Measurements from ENCODE around the gene GAD2.
A peak's percentile ranks its signal among the peaks of the same experiment; 100 is the strongest.

Gene GAD2

DNA sequence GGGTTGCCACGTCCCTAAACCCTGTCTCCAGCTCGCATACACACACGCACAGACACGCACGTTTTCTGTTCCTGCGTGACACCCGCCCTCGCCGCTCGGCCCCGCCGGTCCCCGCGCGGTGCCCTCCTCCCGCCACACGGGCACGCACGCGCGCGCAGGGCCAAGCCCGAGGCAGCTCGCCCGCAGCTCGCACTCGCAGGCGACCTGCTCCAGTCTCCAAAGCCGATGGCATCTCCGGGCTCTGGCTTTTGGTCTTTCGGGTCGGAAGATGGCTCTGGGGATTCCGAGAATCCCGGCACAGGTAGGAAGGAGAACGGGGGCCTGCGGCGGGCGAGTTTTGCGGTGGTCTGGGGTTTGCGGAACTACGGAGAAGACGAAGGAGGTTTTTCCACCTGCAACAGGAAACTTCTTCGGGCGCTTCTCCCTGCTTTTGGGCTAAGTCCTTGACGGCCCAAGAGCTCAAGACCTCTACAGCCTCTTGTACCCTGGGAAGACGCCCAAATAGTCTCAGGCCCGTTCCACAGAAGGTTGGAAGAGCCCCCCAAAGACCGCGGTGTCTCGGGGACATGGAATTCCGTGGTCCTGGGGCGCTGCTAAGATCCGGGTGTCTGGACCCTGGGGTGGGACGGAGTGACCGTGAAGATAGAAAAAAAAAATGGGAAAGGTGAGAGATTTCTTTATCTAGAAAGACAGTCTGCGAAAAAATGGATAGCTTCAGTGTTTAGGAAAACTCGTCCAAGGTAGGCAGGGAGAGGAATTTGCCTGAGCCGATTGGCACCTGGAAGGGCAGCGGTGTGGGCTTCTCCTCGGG is at the start of gene GAD2:
GAD2 (plus strand) TSS at position 190 of the 811 bp plus-strand sequence; CDS start at position 226, 36 bp downstream.
- peak in 1 of 10 donors; percentile 69 for DNase-seq
- intact Hi-C loops (cut with DNase I): no loop called here

DNA sequence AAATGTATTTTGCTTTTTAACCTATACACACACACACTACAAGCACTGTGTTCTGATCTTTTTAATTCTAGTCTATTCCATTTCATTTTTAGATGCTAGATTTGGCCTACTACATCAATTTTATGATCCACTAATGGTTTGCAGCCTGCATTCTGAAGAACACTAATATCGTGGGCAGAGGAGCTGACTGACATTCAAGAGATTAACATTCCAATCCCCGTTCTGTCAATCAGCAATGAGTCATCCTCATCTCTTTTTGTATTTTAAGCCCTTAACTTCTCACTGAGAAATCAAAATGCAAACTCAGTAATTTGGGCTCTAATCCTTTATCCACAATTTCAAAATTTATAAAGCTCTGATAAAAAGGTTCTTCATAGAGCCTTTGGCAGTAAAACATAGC is 47.1 kb upstream of the GAD2 start:
- intact Hi-C loops (cut with DNase I): no loop called here
- no peak for DNase-seq

DNA sequence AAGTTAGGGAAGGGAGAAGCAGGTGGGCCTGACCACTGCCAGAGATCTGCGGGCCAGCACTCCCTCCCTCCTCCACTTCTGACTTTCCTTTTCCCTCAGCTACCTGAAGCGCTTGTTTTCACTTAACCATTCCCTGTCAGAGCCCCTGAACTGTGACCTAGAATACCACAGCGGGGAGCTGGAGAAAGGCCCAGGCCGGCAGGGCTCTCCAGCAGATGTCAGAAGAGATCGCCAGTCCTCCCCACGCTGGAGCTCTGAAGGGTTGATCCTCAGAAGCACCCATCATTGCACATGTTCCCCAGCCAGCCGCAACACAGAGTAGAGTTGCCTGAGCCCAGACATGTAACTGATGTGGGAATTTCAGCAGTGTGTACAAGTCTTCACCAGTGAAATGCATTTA is 44.4 kb upstream of the GAD2 start:
- no peak for DNase-seq
- intact Hi-C loops (cut with DNase I): no loop called here

DNA sequence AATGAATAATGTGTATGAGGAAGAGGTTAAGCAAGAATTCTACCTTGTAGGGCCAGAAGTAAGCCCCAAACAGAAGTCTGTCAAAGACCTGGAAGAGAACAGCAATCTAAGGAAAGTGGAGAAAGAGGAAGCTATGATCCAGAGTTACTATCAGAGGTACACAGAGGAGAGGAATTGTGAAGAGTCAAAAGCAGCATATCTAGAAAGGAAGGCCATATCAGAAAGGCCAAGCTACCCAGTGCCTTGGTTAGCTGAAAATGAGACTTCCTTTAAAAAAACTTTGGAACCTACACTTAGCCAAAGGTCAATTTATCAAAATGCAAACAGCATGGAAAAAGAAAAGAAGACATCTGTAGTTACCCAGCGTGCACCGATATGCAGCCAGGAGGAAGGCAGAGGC is 42.7 kb upstream of the GAD2 start:
- intact Hi-C loops (cut with DNase I): no loop called here
- DNase-seq: no peak

DNA sequence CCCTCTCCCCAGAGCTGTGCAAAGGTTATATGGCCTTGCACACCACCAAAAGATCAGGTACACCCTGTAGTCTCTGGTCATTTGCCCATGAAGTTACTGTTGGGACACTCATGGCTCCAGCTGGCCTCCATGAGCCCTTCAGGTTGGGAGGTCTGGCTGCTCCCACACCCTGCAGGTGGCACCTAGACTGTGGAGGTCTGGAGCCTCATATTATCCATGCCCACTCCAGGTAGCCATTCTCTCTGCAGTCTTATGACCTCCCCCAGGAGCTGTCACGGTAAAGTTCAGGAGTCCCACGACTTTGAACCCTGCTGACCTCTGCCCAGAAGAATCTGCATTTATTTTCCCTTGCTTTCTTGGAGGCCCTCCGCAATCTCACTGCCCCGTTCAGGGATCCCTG is 39.2 kb upstream of the GAD2 start:
- DNase-seq: no peak
- intact Hi-C loops (cut with DNase I): no loop called here

DNA sequence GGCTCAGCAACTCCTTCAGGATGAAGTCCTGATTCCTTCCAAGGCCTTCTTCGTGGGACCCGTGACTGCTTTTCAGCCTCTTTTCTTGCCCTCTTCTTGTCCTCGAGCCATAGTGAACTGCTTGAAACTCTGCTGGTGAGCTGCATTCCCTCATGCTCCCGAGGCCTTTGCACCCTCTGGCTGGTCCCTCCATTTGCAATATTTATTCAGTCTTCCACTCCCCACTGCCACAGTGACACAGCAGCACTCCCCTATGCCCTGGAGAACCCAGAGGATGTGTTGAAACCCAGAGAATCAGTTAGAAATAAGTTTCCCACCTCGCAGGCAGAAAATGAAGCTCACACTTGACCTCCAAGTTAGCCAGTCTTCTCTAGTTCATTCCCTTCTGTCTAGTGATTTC is 22.3 kb upstream of the GAD2 start:
- intact Hi-C loops (cut with DNase I): no loop called here
- no peak for DNase-seq

DNA sequence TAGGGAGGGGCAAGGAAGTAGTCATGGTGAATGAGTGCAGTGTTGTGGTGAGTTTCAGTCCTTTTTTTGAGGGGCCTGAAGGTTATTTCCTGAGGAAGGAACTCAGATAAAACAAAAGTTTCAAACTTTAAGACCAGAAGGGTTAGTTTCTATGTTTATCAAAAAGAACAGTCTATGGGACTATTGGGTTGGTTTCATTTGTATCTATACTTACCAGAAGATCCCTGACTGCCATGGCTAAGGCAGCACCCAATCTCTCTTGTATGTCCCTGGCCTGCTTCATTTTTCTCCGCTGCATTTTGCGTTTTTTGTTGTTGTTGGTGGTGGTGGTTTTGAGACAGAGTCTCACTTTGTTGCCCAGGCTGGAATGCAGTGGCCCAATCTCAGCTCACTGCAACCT is 19.3 kb upstream of the GAD2 start:
- intact Hi-C loops (cut with DNase I): no loop called here
- DNase-seq: no peak

DNA sequence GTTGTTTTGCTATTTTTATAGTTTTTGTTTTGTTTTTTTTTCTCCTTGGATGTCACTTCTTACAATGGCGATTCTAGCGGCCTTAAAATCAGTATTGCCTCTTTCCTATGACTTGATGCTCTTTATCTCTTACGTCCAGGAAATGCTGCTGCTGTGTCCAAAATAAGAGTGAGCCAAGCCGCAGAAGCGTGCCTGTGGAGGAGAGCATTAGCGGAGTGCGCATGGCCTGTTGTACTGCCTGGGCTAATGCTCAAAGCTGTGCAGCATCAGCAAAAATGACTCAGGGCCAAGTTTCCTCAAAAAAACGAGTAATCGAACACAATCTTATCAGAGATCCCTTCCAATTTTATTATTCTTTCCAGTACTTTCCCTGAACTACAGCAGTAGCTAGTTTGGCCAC is 18.5 kb upstream of the GAD2 start:
- intact Hi-C loops (cut with DNase I): no loop called here
- no peak for DNase-seq

DNA sequence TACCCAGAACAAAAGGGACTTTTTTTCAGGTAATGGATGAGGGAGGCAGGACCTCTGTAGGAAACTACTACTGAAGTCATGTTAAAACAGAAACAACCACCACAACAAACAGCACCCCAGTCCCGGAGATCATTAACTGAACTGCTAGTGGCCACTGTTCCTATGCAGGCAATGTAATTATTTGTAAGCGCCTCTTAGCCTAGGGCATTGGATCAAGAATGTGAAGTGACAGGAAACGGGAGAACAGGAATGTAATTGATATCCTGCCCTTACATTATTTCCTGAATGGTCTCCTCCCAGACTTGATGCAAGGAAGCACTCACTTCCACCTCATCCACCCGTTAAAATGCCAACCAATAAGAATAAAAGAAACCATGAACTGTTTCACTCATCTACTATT is 16.7 kb upstream of the GAD2 start:
- DNase-seq: no peak
- intact Hi-C loops (cut with DNase I): no loop called here

DNA sequence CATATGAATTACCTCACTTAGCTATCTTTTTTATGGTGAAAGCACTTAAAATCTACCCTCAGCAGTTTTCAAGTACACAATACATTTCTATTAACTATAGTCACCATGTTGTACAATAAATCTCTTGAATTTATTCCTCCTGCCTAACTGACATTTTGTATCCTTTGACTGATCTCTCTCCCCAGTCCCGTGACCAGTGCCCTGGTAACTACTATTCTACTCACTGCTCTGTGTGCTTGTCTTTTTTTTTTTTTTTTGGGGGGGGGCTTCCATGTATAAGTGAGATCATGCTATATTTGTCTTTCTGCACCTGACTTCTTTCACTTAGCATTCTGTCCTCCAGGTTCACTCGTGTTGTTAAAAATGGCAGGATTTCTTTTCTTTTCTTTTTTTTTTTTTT is 11.4 kb upstream of the GAD2 start:
- DNase-seq: no peak
- intact Hi-C loops (cut with DNase I): no loop called here

DNA sequence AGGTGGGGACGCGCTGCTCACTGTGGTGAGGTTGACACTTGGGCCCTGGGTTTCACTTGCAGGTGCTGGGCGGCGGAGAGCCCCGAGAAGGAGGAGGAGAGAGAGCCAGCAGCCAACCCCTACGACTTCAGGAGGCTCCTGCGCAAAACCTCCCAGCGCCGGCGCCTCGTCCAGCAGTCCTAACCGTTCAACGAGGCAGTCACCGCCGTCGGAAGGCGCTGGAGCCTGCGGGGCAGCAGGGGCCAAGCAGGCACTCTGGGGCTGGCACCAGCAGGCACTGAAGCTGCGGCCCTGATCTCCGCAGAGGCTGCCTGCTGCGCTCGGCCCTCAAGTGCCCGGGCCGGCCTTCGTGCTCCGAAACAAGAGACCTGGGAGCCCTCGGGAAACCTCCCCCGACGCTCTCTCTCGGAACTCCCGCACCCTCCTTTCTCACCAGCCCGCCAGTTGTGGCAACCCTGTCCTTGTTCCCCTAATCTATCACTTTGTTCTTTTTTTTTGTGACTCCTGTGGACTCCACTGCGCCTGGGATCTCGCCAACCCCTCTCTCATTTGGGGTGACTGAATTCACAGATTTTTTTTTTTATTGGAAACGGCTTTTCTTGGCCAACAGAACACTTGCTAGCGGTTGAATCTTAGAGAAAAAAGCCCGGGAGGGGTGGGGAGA is 4.7 kb upstream of the GAD2 start:
- DNase-seq: peak in 1 of 10 donors; percentile 60
- intact Hi-C loops (cut with DNase I): no loop called here

DNA sequence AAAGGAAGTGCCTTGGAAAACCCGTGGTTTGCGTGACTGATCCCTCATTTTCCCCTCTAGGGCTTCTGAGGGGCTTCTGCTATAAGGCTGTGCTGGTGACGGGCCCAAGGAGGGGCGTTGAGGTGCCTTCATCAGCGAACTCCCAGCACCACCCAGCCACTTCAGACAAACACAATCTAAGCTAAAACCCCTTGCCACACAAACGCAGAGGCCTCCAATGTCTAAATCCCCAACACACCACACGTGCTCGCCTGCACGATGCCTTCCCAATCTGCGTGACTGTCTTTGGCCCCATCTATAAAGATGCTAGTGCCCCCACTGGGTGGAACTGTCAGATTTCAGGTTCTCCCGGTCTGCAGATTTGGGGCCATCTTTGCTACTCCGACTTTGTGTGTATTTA is 4.1 kb upstream of the GAD2 start:
- intact Hi-C loops (cut with DNase I): no loop called here
- no peak for DNase-seq

DNA sequence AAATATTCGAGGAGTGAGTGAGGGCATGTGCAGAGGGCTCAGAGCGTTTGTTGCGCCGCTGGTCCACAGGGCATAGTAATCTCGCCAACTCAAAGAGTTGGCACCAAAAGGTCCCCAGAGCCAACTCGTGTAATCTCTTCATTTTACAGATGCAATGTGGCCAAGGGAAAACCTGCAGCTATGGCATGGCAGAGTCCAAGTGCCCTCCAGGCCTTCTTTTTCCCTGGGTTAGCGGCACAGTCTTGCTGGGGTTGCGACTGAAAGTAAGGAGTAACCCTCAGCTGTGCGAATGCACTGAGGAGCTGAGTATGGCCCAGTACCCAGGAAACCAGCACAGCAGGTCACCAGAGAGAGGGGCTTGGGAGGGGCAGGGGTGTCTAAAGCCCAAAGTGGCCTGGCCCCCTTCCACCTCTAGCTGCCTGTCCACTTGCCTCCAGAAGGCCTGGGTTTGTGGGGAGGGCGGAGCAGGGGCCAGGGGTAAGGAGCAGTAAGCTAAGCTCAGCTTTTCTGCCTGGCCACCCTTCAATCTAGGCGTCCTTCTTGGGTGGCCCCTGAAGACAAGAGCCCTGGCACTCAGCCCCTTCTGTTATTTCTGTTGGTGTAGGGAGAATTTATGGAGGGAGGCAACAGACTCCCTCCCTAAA is 3.3 kb upstream of the GAD2 start:
- intact Hi-C loops (cut with DNase I): no loop called here
- no peak for DNase-seq

DNA sequence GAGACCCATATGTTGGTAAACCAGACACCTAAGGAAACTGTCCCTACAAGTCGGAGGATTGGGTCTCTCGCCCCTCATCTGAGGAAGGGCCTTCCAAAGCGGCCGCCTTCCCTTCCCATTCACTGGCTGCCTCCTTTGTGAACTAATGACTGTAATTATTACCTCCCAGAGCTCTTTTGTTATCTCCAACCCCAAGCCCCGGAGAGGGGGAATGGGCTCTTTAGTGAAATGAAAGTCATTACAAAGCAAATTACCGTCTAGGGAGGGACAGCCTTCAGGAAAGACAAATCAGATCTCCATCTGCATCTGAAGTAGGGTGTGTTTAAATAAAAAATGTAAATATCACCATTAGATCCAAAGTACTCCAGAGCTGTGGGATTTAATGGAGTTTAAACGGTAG is 2.6 kb upstream of the GAD2 start:
- intact Hi-C loops (cut with DNase I): no loop called here
- DNase-seq: no peak

DNA sequence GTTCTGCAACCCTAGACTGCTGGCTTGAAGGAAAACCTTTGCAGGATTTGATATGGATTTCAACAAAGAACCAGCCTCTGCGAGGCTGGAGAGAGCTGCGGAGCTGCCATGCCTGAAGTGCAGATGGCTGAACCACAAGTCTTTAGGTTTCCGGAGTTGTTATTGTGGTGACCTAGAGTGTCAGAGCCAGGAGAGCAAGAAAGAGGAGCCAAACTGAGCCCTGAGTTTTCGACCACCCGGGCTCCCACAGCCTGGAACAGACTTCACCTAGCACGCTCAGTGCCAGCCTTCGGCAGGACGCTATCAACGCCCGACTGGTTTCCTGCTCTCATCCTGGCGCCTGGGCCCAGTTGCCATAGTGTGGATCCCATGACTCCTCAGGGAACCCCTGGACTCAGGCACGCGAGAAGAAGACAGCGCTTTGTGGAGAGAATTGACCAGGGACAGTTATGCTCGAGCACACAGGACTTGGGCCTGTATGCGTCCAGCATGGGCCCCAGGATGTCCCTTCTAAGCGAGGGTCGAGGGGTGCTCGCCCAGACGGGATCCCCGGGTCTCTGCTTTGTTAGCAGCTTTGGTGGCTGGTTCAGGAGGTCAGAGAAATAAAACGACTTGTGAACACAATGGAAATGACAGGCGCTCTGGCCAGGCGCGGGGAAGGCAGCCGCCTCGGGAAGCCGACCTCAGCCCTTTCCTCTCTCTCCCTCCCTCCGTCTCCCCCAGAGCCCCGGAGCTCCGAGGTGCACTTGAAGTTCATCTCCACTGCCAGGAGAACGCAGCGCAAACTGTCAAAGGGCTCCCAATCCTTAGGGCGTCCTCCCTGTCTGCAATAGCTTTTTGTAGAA is 1.8 kb upstream of the GAD2 start:
- intact Hi-C loops (cut with DNase I): no loop called here
- DNase-seq: no peak

DNA sequence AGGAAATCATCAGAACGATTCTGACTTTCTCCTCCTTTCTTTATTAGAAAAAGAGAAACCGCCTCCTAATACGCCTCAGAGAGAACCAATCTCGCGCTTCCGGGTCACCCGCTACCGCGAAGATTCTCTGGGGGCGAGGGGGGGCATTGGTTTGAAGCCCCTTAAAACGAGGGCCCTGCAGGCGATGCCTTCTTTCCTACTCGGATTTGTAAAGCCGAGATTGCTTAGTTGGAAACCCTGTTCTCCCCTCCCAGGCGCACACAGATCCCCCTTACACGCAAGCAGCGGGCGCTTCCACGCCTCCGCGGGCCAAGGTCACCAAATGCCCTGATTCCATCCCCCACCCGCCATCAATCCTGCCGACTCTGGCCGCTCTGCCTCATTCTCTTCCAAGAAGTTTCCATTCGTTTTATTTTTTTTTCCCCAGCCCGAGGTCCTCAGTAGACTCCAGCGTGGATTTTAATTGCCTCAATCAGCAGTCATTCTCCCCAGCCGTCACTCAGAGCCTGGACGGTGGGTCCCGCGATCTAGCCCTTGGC is 1.1 kb upstream of the GAD2 start:
- peak in 1 of 10 donors; percentile 67 for DNase-seq
- intact Hi-C loops (cut with DNase I): no loop called here

DNA sequence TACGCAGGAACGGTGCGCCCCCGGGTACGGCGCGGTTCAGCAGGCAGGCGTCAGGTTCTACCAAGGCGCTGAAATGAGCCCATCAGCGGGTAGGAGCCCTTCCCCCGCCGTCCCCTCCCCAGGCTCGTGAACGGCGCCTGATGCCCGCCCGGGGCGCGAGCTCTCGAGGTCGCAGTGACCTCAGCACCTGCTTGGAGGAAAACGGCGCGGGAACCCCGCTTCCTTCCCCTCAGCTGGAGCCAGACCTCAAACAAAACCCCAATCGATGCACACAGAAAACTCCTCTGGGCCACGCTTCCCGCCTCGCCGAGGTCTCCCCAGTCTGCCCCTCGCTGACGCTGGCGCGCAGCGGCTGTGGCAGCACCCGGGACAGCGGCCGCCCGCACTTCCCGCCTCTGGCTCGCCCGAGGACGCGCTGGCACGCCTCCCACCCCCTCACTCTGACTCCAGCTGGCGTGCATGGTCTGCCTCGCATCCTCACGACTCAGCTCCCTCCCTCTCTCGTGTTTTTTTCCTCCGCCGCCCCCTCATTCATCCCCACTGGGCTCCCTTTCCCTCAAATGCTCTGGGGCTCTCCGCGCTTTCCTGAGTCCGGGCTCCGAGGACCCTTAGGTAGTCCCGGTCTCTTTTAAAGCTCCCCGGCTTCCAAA is 514 bp upstream of the GAD2 start:
- DNase-seq: peak in 6 of 10 donors; percentile 17 to 85 (median 63)
- intact Hi-C loops (cut with DNase I): no loop called here

DNA sequence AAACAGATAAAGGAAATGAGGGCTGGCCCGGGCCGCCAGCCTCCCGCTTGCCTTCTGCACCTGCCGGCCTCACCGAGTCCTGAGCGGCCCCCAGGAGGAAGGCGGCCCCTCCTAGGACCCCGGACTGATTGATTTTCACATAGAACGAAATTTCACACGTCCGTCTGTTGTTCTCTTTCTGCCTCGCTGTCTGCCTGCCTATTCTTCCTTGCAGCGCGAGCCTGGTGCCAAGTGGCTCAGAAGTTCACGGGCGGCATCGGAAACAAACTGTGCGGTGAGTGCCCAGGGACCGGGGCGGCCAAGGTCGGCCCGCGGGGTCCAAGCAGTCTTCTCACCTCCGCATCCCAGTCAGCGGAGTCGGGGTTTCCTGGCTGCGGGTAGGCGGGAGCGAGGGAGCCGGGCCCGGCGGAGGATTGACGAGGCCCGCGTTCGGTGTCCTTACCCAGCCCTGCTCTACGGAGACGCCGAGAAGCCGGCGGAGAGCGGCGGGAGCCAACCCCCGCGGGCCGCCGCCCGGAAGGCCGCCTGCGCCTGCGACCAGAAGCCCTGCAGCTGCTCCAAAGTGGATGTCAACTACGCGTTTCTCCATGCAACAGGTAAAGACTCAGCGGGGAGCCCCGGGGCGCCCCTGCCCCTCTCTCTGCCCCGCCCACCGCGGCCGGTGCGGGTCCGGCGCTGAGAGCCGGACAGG is 967 bp downstream of the GAD2 start:
- intact Hi-C loops (cut with DNase I): no loop called here
- DNase-seq: peak in 1 of 10 donors; percentile 83

DNA sequence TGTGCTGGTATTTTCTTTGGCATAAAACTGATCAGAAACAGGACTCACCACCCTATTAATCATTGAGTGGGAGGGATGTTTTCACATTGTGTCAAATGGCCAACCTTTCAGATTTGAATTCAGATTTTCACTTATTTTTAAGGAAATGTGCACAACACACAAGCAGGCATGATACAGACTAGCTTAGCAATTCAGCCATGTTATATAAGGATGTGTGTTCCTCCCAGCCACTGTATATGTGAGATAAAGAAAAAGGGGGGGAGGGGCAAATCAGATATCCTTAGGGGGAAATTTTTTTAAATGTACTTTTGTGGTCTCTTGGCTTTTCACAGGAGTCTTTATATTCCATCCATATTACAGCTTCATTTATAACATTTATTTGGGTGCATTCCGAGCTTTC is 3.1 kb downstream of the GAD2 start:
- intact Hi-C loops (cut with DNase I): no loop called here
- DNase-seq: no peak
